SU-DHL-6 (cell line): ENCODE results near the gene NCS1.

Experiments used
- EZH2phosphoT487 ChIP-seq: fragments of 200-600 bp; sonication (generic), shearing (Covaris generic); conservative IDR thresholded peaks from 2 replicates; pipeline ENCODE4 v1.6.1; 2018; ENCODE audit warnings: mild to moderate bottlenecking, antibody characterized with exemption, low read length, moderate library complexity, mixed read lengths
- TF ChIP-seq, protein P1 (sequence below): fragments of 200-600 bp; sonication (generic); IDR thresholded peaks from one replicate; pipeline ENCODE4 v1.5.1; 2017; ENCODE audit warnings: antibody characterized with exemption, mild to moderate bottlenecking, low read length, moderate library complexity; ENCODE audit not compliant: insufficient read depth, poor library complexity, severe bottlenecking

- TF ChIP-seq, protein P1, sequence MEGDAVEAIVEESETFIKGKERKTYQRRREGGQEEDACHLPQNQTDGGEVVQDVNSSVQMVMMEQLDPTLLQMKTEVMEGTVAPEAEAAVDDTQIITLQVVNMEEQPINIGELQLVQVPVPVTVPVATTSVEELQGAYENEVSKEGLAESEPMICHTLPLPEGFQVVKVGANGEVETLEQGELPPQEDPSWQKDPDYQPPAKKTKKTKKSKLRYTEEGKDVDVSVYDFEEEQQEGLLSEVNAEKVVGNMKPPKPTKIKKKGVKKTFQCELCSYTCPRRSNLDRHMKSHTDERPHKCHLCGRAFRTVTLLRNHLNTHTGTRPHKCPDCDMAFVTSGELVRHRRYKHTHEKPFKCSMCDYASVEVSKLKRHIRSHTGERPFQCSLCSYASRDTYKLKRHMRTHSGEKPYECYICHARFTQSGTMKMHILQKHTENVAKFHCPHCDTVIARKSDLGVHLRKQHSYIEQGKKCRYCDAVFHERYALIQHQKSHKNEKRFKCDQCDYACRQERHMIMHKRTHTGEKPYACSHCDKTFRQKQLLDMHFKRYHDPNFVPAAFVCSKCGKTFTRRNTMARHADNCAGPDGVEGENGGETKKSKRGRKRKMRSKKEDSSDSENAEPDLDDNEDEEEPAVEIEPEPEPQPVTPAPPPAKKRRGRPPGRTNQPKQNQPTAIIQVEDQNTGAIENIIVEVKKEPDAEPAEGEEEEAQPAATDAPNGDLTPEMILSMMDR = no peak
- no peak for TF ChIP-seq EZH2phosphoT487
Measured at GRCh38 chr9:130284690-130285089, 112.5 kb downstream of the NCS1 start.
